Lower leg skin (tissue), 3 donors: ENCODE measurements around the gene PRDX5.

Source experiments
- POLR2A ChIP-seq, 2 donors: fragments of 450-650 bp; IDR thresholded peaks; one replicate each; pipeline ENCODE4 v1.6.1; 2016 to 2017; ENCODE audit warnings: antibody characterized with exemption in 2 of 2, mild to moderate bottlenecking in 1 of 2, moderate library complexity in 1 of 2
- TF ChIP-seq, protein P1 (sequence below), 3 donors: fragments of 450-650 bp; IDR thresholded peaks; one replicate each; pipeline ENCODE4 v1.5.1; 2016; ENCODE audit warnings: antibody characterized with exemption in 3 of 3, mild to moderate bottlenecking in 3 of 3, moderate library complexity in 2 of 3

- TF ChIP-seq, protein P1, sequence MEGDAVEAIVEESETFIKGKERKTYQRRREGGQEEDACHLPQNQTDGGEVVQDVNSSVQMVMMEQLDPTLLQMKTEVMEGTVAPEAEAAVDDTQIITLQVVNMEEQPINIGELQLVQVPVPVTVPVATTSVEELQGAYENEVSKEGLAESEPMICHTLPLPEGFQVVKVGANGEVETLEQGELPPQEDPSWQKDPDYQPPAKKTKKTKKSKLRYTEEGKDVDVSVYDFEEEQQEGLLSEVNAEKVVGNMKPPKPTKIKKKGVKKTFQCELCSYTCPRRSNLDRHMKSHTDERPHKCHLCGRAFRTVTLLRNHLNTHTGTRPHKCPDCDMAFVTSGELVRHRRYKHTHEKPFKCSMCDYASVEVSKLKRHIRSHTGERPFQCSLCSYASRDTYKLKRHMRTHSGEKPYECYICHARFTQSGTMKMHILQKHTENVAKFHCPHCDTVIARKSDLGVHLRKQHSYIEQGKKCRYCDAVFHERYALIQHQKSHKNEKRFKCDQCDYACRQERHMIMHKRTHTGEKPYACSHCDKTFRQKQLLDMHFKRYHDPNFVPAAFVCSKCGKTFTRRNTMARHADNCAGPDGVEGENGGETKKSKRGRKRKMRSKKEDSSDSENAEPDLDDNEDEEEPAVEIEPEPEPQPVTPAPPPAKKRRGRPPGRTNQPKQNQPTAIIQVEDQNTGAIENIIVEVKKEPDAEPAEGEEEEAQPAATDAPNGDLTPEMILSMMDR (IDR thresholded peaks at IDR 0.05), result no peak
- no peak for TF ChIP-seq POLR2A (IDR thresholded peaks at IDR 0.05)
These were observed 5.0 kb downstream of the PRDX5 start for GRCh38 chr11:64322925-64323260.
